Spleen (tissue), 11 donors: Measurements from ENCODE around the gene ALOX12B. TPM values are rescaled to one million over a fixed set of nuclear protein-coding genes. Genes with fewer than 3 reads are reported as not detected.
A peak's percentile ranks its signal among the peaks of the same experiment; 100 is the strongest.

Source experiments
- DNase-seq: peaks from one replicate; pipeline ENCODE4 v3.0.0-alpha.2; 2020
- H3K27ac ChIP-seq, 8 donors: fragments of 200-600 bp; sonication (generic) in 7 of 8; 1 replicate in 4 of 8; 2 replicates in 4 of 8; pipeline versions ENCODE4 v1.5.0 to v1.8.0; 2016 to 2021; ENCODE audit warnings: inconsistent platforms in 4 of 8, mild to moderate bottlenecking in 4 of 8, moderate library complexity in 1 of 8
- H3K27me3 ChIP-seq, 7 donors: fragments of 200-600 bp; sonication (generic) in 6 of 7; replicated peaks in 1 of 7; 1 replicate in 4 of 7; 2 replicates in 3 of 7; pipeline versions ENCODE4 v1.5.0 to v1.8.0; 2016 to 2021; ENCODE audit warnings: inconsistent platforms in 3 of 7, mild to moderate bottlenecking in 1 of 7
- H3K36me3 ChIP-seq, 6 donors: fragments of 200-600 bp; sonication (generic) in 5 of 6; 1 replicate in 4 of 6; 2 replicates in 2 of 6; pipeline versions ENCODE4 v1.5.0 to v1.8.0; 2016 to 2021; ENCODE audit warnings: inconsistent platforms in 2 of 6
- H3K4me1 ChIP-seq, 6 donors: fragments of 200-600 bp; sonication (generic) in 5 of 6; 1 replicate in 3 of 6; 2 replicates in 3 of 6; pipeline versions ENCODE4 v1.5.0 to v1.8.0; 2016 to 2021; ENCODE audit warnings: inconsistent platforms in 3 of 6
- H3K4me3 ChIP-seq, 8 donors: fragments of 200-600 bp; sonication (generic) in 7 of 8; 1 replicate in 4 of 8; 2 replicates in 4 of 8; pipeline versions ENCODE4 v1.5.0 to v1.8.0; 2016 to 2021; ENCODE audit warnings: inconsistent platforms in 4 of 8, mild to moderate bottlenecking in 4 of 8, moderate library complexity in 2 of 8
- H3K9me3 ChIP-seq, 8 donors: fragments of 200-600 bp; sonication (generic) in 7 of 8; 1 replicate in 4 of 8; 2 replicates in 4 of 8; pipeline versions ENCODE4 v1.5.0 to v1.8.0; 2016 to 2021; ENCODE audit warnings: inconsistent platforms in 4 of 8
- CTCF ChIP-seq, 11 experiments: fragments of 200-600 bp in 7 of 11; fragments of 450-650 bp in 4 of 11; sonication (generic) in 4 of 11; IDR thresholded peaks in 8 of 11; conservative IDR thresholded peaks in 3 of 11; 1 replicate in 7 of 11; 2 replicates in 4 of 11; pipeline versions ENCODE4 v1.4.0 to v1.8.0; 2016 to 2021; ENCODE audit warnings: antibody characterized with exemption in 11 of 11, inconsistent platforms in 4 of 11, mild to moderate bottlenecking in 1 of 11
- POLR2A ChIP-seq, 3 donors: fragments of 450-650 bp; IDR thresholded peaks; one replicate each; pipeline ENCODE4 v1.5.1; 2017; ENCODE audit warnings: antibody characterized with exemption in 3 of 3, mild to moderate bottlenecking in 1 of 3
- POLR2AphosphoS5 ChIP-seq, 3 donors: sonication (generic); formaldehyde crosslinking; IDR thresholded peaks; one replicate each; pipeline ENCODE4 v1.5.1; 2017; ENCODE audit warnings: antibody characterized with exemption in 3 of 3
- WGBS, 5 donors: extraction: QIAGEN DNeasy Blood & Tissue Kit in 3 of 5; methylation state at CpG; one replicate each; pipeline versions ENCODE4 v1.1.5 to v1.1.7; 2013 to 2018; 5-methylcytosine and 5-hydroxymethylcytosine counted together
- intact Hi-C: fragments of 100-400 bp; cut with DNase I; formaldehyde crosslinking; loops from one replicate; pipeline ENCODE4 v1.15.0; 2023; ENCODE audit warnings: low total_unique reads
- polyA plus RNA-seq, 3 donors: library from polyadenylated mRNA; stranded (reverse); fragments of 200-250 nt; gene quantifications; one replicate each; pipeline ENCODE4 v1.2.1, GENCODE V29; 2013
- total RNA-seq, 7 donors: library from RNA; depleted of rRNA in 3 of 7; stranded (reverse); fragments of >200 nt in 3 of 7; fragmentation: NEBNext Ultra II Directional in 4 of 7; extraction: Animal tissue kit (Norgen Biotek cat#: 25700) in 4 of 7; gene quantifications; one replicate each; pipeline versions ENCODE4 v1.1.0 to v1.2.1, GENCODE V29; 2016 to 2021
- donor health status: healthy with polysubstance abuse.
- donor health status: DM: no; HTN: no; CAD: no; lungs with moderate emphysema.
- donor health status: DM: no; HTN: no; CAD: no.
- donor health status: Bipolar disorder and iron deficiency.
- donor health status: healthy.
- donor health status: DM: no; HTN: no; CAD: no.
- donor health status: DM: yes; HTN: yes; CAD: no.

The ALOX12B gene
- total and polyA plus RNA-seq, 10 donors: 0.47 to 1.3 (median 0.86) TPM; not detected in 4

- no peaks in the 10 kb centered on the region for H3K9me3 ChIP-seq
- H3K36me3 ChIP-seq: no peaks in the 10 kb centered on the region
- no peak for DNase-seq
- peak overlapping the region; percentile 37 to 86 (median 54) for H3K4me3 ChIP-seq
- 0 to 1% (median 1%) methylated on average over 43 to 55 of the region's 55 CpGs for WGBS, 5 donors
- peaks cover 64 to 96% (median 87%) of the 10 kb centered on the region in 6 donors for H3K4me1 ChIP-seq
- intact Hi-C loops: no loop called here
- peaks cover 4 to 86% (median 42%) of the 10 kb centered on the region in 7 donors for H3K27me3 ChIP-seq
- no peak for TF ChIP-seq POLR2A (IDR thresholded peaks at IDR 0.05)
- no peak for TF ChIP-seq CTCF (IDR thresholded peaks at IDR 0.05 in 8 of 11, conservative IDR thresholded peaks at IDR 0.05 in 3 of 11)
- TF ChIP-seq POLR2AphosphoS5 (IDR thresholded peaks at IDR 0.05): no peak
- H3K27ac ChIP-seq: peak overlapping the region in 1 of 8 donors; percentile 3
These were observed 35.6 kb upstream of the ALOX12B start for GRCh38 chr17:8122924-8123694.

- no peak for DNase-seq
- Histone ChIP-seq H3K9me3 (no peaks in the 10 kb centered on the region), H3K36me3 (no peaks in the 10 kb centered on the region), H3K27ac (no peak overlapping the region), H3K4me1 (peaks cover 69 to 100% (median 93%) of the 10 kb centered on the region in 6 donors), H3K4me3 (peak overlapping the region; percentile 37 to 86 (median 54)), H3K27me3 (peaks cover 4 to 86% (median 43%) of the 10 kb centered on the region in 7 donors)
- TF ChIP-seq POLR2A (IDR thresholded peaks at IDR 0.05): no peak
- no peak for TF ChIP-seq POLR2AphosphoS5 (IDR thresholded peaks at IDR 0.05)
- TF ChIP-seq CTCF (IDR thresholded peaks at IDR 0.05 in 8 of 11, conservative IDR thresholded peaks at IDR 0.05 in 3 of 11): no peak
- intact Hi-C loops: no loop called here
- 1% methylated on average over 27 to 29 of the region's 29 CpGs for WGBS, 5 donors
These were observed 35.0 kb upstream of the ALOX12B start for GRCh38 chr17:8122422-8122923.

DNA sequence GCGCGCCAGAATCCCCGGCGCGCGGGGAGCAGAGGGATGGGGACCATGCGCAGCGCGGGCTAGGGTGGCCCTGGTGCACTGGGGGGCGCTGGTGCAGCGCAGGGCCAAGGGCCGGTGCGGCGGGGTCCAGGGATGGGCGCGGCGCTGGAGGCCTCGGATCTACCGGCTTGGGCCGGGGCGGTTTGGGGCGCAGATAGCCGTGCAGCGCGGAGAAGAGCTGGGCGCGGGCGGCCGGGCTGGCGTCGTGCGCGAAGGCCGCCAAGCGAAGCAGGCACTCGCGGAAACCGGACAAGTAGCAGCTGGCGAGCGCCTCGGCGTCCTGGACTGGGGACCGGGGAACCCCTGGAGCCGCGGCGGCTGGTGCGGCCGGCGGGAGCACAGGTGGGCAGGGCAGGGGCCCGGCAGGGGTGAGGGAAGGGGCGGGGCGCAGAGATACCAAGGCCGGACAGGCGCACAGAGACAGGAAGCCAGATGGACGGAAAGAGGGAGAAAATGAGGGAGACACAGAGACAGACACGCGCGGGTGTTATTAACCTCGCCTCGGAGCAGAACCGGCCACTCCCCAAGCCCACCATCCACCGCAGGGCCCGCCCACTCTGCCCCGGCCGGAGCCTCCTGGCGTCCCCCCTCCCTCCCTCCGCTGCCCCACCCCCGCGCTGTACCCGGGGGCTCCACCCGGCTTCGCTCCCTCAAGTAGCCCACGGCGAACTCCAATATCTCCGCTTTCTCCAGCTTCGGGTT is 34.3 kb upstream of the ALOX12B start:
- TF ChIP-seq POLR2A (IDR thresholded peaks at IDR 0.05) (no peak), POLR2AphosphoS5 (IDR thresholded peaks at IDR 0.05) (peak in 2 of 3 donors; percentile 15 to 36), CTCF (IDR thresholded peaks at IDR 0.05 in 8 of 11, conservative IDR thresholded peaks at IDR 0.05 in 3 of 11) (peak in 8 of 11 experiments; percentile 26 to 69 (median 44))
- DNase-seq: peak; percentile 87
- peaks cover 4 to 86% (median 49%) of the 10 kb centered on the region in 7 donors for H3K27me3 ChIP-seq
- peak overlapping the region; percentile 37 to 86 (median 54) for H3K4me3 ChIP-seq
- no peaks in the 10 kb centered on the region for H3K36me3 ChIP-seq
- H3K9me3 ChIP-seq: no peaks in the 10 kb centered on the region
- H3K27ac ChIP-seq: peak overlapping the region in 2 of 8 donors; percentile 38 to 48
- 0 to 1% (median 1%) methylated on average over 48 to 76 of the region's 76 CpGs for WGBS, 5 donors
- H3K4me1 ChIP-seq: peaks cover 69 to 100% (median 93%) of the 10 kb centered on the region in 6 donors
- intact Hi-C loops: no loop called here

DNA sequence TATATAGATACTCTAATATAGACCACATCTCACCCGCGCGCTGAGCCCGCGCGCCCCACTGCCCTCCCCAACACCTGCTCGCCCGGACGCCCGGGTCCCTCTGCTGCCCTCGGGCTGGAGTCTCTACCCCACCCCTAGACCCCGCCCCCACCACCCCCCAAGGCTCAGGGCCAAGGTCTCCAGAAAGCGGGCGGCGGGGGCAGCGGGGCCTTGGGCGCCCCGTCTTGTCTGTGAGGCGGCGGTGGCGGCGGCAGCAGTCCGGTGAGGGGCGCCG is 33.8 kb upstream of the ALOX12B start:
- Histone ChIP-seq H3K36me3 (no peaks in the 10 kb centered on the region), H3K9me3 (no peaks in the 10 kb centered on the region), H3K4me1 (peaks cover 67 to 99% (median 92%) of the 10 kb centered on the region in 6 donors), H3K27ac (peak overlapping the region in 2 of 8 donors; percentile 38 to 48), H3K27me3 (peaks cover 4 to 86% (median 54%) of the 10 kb centered on the region in 7 donors), H3K4me3 (peak overlapping the region; percentile 37 to 86 (median 54))
- intact Hi-C loops: no loop called here
- DNase-seq: no peak
- WGBS, 5 donors: 0 to 4% (median 1%) methylated on average over 12 to 25 of the region's 25 CpGs
- no peak for TF ChIP-seq POLR2A (IDR thresholded peaks at IDR 0.05)
- TF ChIP-seq POLR2AphosphoS5 (IDR thresholded peaks at IDR 0.05): no peak
- no peak for TF ChIP-seq CTCF (IDR thresholded peaks at IDR 0.05 in 8 of 11, conservative IDR thresholded peaks at IDR 0.05 in 3 of 11)
